ENCODE measurements around the gene FABP6.
"Not testable (repeated sequence)": the region's sequence is repeated elsewhere in the genome, so short reads cannot be mapped to it uniquely, and the experiment has no call there.

- not testable (repeated sequence) for TF ChIP-seq CTCF (conservative IDR thresholded peaks at IDR 0.05; ENCODE audit: low read depth, low read length); EZH2 (IDR thresholded peaks at IDR 0.05; ENCODE audit: borderline replicate concordance, low read depth, low read length, poor library complexity, severe bottlenecking)
Measured at GRCh38 chr5:160193790-160194189, 35.5 kb upstream of the FABP6 start.
